GM19043 (cell line): ENCODE measurements around the gene MAGEA9B.
"Not testable (repeated sequence)": the region's sequence is repeated elsewhere in the genome, so short reads cannot be mapped to it uniquely, and the experiment has no call there.

Source experiments
- ATAC-seq: cut with Tn5 transposase; IDR thresholded peaks from one replicate; pipeline ENCODE4 v1.9.1; 2021; ENCODE audit warnings: low read depth; ENCODE audit not compliant: unreplicated experiment

MAGEA9B gene

DNA sequence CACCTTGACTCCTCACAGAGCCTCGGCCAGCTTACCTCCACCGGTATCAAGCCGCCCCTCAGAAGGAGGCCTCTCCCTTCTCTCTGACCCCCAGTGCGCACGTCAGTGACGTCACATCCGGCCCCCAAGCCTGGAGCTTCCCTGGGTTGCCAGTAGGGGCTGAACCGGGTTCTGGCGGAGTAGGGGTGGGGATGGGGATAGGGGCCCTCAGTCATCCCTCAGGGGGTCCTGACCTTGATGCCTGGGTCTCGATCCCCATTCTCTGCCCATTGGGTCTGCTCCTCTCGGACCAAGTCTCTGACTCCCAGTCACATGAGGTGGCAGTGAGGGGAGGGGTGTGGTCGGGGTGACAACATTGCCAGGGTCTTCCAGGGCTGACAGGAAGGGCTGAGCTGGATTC lies at the start of gene MAGEA9B:
Gene MAGEA9B, minus strand, starts transcription at position 101 of the 400 bp plus-strand sequence. CDS start 4,280 bp downstream, outside the sequence.
- ATAC-seq, result not testable (repeated sequence)

- no peak for ATAC-seq
These were observed 46.3 kb upstream of the MAGEA9B start for GRCh38 chrX:149633511-149633910.

- ATAC-seq, result peak; percentile 85
These were observed 44.2 kb upstream of the MAGEA9B start, which contains the start of gene TMEM185A for GRCh38 chrX:149631234-149632165. TMEM185A (minus strand) TSS chrX:149631792; CDS start chrX:149631580, 212 bp downstream.

- ATAC-seq, result no peak
These were observed 43.5 kb upstream of the MAGEA9B start for GRCh38 chrX:149630681-149631233.

DNA sequence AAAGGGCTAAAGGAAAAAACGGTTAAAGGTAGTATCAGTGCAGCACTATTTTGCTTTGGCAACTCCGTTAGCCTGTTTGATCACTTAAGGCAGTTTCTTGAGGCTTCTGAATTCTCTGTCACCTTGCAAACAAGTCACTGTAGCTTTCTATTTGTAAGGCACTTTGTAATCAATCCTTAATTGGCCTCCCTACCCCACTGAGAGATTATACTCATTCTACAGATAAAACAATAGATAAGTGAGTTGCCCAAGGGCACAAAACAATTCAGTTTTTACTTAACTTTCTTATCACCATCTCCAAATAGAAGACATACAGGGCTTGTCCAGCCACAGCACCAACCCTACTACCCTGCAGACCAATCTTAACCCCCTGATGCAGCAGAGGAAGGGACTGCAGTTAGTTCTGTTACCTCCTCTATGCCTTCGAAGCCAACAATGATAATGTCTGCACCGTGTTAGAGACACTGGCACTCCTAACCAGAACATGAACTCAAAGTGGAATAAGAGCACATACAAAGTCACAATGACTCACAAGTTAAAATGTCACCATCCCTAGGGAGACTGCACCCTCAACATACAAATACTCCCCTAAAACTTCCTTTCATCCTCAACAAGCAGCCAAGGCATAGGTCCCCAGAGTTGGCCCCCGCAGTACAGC lies 42.6 kb upstream of the MAGEA9B start:
- ATAC-seq, result no peak

GRCh38 chrX:149628768-149629167 lies 41.5 kb upstream of the MAGEA9B start:
- ATAC-seq, result no peak

DNA sequence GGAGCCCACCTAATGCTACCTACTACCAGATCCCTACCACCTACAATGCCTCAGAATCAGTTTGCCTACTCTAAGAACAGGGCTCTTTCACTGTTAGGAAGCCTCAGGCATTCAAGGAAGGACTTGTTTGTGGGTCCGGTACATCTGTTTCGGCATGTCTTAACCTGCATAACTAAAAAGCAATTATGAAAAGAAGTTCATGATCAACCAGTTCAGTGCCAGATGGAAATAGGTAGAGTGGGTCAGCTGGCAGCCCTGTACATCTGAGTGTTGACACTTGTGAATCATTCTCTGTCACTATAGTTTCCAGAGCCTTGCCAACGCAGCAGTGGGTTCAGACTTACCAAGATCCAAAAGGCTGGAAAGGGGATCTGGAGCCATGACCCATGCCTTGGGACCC lies 41.0 kb upstream of the MAGEA9B start:
- ATAC-seq, result no peak

GRCh38 chrX:149626829-149627228 lies 39.6 kb upstream of the MAGEA9B start:
- not testable (repeated sequence) for ATAC-seq

GRCh38 chrX:149619662-149620061 lies 32.4 kb upstream of the MAGEA9B start:
- ATAC-seq, result not testable (repeated sequence)

GRCh38 chrX:149618871-149619270 lies 31.6 kb upstream of the MAGEA9B start:
- ATAC-seq, result no peak

DNA sequence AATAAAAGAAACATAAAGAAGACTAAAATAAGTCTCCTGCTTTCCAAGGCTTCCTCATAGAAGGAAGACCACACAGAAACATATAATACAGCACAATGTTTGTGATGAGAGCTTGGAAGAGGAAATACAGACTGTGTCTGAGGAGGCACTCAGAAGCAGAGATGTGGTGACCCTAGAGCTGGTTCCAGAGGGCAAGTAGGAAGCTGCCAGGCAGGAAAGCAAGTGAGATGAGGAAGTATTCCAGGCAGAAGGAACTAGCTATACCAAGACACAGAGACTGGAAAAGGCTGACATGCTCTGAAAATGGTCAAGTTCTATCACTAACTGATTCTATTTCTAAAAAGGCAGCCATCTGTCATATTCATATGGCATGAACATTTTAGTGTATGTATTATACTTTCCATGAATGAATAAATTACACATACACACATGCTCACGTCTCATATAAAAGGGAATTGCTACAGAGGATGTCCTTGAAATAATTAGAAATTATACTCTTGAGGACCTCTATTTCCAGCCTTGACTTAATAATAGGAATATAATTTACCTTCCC lies 24.4 kb upstream of the MAGEA9B start:
- ATAC-seq, result no peak

GRCh38 chrX:149610511-149610910 lies 23.3 kb upstream of the MAGEA9B start:
- no peak for ATAC-seq

GRCh38 chrX:149607699-149608098 lies 20.4 kb upstream of the MAGEA9B start:
- no peak for ATAC-seq

GRCh38 chrX:149605248-149605885 lies 18.1 kb upstream of the MAGEA9B start:
- ATAC-seq, result not testable (repeated sequence)

DNA sequence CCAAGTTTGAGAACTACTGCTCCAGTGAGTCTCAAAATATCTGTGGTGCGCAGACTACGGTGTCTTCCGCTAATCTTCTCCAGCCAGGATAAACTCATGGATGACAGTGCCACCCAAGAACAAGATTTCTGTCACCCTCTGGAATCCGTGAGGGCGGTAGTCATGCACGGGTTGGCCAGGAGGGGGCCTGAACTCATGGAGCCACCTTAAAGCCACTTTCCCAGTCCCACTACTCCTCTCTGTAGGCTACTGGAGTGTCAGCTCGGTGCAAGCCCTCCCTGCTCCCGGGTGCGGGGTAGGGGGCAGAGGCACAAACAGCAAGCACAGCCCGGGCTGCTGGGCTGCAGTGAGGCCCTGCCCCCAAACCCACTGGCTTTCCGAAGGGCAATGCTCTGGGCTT lies 11.3 kb upstream of the MAGEA9B start:
- not testable (repeated sequence) for ATAC-seq

DNA sequence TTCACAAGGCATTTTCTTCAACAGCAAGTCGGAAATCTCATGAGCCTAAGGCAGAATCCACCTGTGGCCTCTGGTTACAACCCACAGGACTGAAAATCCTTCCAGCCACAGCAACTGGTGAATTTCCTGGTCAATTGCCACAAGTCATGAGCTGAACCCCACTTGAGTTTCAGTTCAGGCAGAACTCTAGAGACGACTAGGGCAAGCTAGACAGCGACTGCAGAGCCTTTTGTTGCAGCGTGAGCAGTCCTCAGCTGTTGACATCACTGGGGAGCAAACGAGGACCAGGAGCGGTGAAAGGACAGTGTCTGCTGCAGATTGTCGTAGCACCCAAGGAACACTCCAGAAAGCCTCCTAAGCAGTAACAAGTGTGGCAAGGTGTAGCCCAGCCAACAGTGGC lies 8.7 kb upstream of the MAGEA9B start:
- ATAC-seq, result not testable (repeated sequence)

GRCh38 chrX:149595214-149595613 lies 8.0 kb upstream of the MAGEA9B start, which contains the start of gene HSFX2:
HSFX2 (minus strand) TSS chrX:149595314; CDS start chrX:149594700, 614 bp downstream.
- not testable (repeated sequence) for ATAC-seq

DNA sequence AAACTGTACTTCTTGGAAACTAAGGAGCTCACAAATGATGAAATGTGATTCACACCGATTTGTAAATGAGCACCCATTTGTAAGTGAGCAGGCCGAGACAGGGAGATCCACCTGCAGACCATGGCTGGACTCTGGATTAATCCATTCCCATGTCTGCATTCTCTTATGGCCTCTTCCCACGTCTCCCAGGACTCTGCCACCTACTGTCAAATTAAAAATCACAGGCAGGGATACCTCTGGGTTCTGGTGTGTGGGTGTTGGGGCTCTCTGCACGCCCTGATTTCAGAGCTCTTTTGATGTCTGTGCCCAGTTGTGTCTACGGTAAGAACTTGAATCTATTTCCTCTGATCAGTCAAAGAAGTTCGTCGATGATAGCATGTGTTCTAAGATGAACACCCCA lies 3.7 kb upstream of the MAGEA9B start:
- not testable (repeated sequence) for ATAC-seq

- ATAC-seq, result not testable (repeated sequence)
These were observed 1.6 kb downstream of the MAGEA9B start for GRCh38 chrX:149585631-149586030.

DNA sequence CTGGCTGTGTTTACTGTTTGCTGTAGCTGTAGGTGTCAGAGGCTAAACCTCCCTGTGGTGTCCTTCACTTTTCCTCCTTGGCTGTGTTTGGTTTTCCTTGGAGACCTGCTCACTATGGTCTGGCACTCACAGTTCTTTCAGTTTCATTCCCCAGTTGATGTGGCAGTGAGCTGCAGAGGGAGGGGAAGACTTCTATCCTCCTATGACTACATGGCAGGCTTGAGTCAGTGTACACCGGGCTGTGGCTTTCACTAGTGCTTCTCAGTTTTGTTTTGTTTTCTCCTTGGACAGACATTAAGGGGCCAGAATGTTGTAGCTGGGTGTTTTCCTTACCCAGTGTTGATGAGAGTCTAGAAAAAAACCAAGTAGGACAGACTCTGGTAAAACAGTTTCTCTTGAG lies 13.8 kb downstream of the MAGEA9B start:
- ATAC-seq, result peak; percentile 97
